HT1080 (cell line): ENCODE data around the gene SLCO6A1. TPM values are rescaled to one million over a fixed set of nuclear protein-coding genes. Genes with fewer than 3 reads are reported as not detected.
A peak's percentile ranks its signal among the peaks of the same experiment; 100 is the strongest.

Source experiments
- DNase-seq: peaks from one replicate; pipeline ENCODE4 v3.0.0-alpha.2; 2015; ENCODE audit warnings: low read depth
- total RNA-seq: library from RNA; depleted of rRNA; stranded (reverse); fragments of >200 nt; shearing (Covaris generic); gene quantifications from 2 replicates; pipeline ENCODE4 v1.2.3, GENCODE V29; 2014; rRNA removed

Gene SLCO6A1
- total RNA-seq, 1 experiment from 2014 or later = not detected

DNA sequence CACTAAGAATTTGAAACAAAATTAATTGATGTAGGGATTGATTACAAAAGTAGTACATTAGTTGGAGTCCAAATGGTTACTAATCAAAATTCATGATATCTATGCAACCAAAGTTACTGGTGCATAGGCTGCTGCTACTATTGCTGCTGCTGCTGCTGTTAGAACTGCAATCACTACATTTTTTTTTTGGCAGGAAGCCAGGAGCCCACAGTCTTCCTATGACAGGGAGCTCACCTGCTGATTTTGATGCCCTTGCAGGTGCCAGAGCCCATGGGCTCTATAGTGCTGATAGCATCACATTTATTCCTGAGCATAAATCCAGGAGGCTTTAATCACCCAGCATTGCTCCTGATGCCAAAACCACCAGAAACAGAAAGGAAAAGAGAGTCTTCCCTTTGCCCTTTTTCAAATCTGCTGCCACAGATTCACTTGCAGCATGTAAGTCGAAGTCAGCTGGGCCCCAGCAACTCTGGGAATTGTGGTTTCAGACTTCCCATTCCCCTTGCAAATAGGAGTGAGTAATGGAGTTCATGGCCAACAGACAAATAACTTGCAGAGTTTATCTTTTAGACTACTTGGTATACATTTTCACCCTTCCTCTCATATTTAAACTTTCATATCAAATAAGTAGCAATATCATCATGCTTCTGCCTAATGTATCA, 17.6 kb downstream of the SLCO6A1 start:
- DNase-seq = peak; percentile 70

DNA sequence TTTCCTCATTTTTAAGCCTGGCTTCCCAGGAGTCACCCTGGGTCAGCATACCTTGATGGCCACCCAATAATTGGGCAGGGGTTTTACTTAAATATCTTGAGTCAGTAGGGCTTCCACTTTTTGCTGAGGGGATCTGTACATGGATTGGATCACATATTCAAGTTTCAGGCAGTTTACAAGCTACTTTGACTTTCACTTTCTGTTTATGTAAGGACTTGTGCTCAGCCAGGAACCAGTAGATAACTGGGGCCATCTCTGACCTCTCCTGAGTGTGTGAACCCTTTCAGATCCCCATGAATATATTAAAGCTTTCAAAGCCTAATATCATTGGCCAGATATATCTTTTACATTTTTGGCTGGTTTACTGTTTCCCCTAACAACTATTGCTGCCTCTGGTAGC, 45.1 kb downstream of the SLCO6A1 start:
- peak; percentile 30 for DNase-seq

DNA sequence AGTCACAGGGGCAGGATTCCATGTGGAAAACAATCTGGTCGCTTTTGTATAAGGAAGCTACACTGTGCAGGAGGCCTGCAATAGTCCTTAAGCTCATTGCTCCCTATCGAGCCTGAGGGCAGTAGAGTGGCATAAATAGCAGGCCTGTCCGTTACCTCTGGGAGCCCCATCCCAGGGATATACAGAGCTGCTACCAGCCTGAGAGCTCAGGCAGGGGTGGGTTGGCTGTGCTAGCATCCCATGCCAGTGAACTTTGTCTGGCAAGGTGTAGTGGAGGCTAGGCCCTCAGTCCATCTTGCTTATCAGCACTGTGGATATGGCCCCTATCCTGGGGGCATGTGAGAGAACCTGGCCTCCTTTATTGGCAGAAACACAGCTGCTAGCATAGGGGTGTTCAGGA, 47.7 kb downstream of the SLCO6A1 start:
- DNase-seq = no peak

- peak; percentile 48 for DNase-seq
These were observed 48.3 kb downstream of the SLCO6A1 start for GRCh38 chr5:102450313-102450990.

- no peak for DNase-seq
These were observed 65.3 kb downstream of the SLCO6A1 start for GRCh38 chr5:102433473-102433872.

GRCh38 chr5:102421647-102422046, 77.2 kb downstream of the SLCO6A1 start:
- DNase-seq = peak; percentile 32

DNA sequence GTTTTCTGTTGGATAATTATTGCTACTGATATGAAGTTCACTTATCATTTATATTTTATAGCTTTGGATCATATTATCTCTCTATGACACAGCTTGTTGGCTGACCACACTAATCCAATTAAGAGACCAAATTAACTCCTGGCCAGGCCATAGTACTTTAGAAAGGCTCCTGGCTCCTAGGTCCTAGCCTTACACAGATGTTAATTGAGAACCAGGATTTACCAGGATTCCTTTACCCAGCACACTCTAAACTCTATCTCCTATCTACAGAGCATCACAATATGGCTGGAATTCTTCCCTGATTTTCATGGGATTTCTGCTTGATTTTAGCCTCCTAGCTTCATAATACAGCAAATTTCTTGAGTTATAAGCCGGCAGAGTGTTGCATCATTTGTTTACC, 80.3 kb downstream of the SLCO6A1 start:
- no peak for DNase-seq

DNA sequence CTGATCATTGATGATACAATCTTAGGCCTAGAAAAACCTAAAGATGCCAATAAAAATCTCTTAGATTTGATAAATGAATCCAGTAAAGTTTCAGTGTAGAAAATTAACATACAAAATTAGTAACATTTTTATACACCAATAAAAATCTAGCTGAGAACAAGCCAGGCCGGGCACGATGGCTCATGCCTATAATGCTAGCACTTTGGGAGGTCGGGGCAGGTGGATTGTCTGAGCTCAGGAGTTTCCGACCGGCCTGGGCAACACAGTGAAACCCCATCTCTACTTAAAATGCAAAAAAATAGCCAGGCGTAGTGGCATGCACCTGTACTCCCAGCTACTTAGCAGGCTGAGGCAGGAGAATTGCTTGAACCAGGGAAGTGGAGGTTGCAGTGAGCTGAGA, 84.4 kb downstream of the SLCO6A1 start:
- no peak for DNase-seq

DNA sequence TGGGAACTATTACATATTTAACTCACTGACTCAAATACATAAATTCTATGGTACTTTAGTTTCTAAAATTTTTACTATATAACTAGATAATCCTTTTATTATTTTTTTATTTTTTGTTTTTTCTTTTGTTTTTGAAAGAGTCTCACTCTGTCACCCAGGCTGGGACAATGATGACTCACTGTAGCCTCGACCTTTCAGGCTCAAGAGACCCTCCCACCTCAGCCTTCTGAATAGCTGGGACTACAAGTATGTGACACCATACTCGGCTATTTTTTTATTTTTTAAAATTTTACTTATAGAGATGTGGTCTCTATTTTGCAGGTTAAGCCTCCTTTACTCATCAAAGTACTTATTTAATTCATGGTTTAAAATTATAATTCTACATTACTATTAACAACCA, 110.6 kb downstream of the SLCO6A1 start:
- DNase-seq = no peak

GRCh38 chr5:102385365-102385764, 113.4 kb downstream of the SLCO6A1 start:
- DNase-seq = no peak

DNA sequence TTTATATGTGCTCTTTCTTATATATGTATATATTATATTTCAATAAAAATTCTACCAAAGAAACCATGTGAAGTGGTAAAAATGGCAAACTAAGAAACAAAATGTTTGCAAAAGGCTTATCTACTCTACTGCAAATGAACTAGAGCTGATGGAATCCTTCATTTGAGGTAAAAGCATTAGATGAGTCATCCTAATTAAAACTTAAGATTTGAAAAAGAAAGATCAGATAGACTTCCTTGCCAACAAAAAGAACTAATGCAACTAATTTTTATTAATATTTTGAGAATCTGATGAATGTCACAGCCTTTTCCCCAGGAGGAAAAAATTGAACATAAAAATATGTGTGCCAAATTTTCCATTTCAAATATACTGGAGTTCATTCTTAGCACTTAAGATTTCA, 118.6 kb downstream of the SLCO6A1 start:
- no peak for DNase-seq

- DNase-seq = no peak
These were observed 122.9 kb downstream of the SLCO6A1 start for GRCh38 chr5:102375876-102376275.

DNA sequence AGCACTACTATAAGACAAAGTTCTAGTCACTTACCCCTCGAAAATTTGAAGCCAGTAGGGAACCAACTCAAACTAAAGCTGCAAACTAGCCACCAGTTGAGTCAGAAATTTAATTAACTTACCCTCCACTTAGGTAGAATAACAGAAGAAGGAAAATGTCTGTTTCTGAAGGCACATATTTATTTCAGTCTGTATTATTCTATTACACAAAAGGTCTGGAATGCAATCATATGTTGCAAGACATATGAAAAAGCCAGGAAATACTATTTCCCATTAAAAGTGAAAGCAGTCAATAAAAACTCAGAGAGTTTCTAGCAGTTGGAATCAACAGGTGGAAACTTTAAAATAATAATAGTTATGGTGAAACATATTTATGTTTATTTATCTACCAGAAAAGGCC, 123.5 kb downstream of the SLCO6A1 start:
- no peak for DNase-seq

DNA sequence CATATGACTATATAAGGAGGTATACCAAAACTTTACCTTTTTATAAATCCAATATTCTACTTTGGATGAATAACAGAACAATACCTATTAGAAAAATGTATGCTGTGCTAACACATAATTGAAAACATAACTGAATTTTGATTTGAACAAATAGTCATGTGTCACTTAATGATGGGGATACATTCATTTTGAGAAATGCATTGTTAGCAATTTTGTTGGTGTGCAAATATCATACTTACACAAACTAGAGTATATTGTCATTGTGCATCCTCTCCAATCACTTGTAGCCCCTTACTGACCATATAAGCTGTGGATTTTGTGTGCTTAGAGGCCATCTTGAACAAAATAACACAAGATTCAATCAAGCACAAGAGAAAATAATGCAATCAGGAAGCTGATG, 130.4 kb downstream of the SLCO6A1 start:
- no peak for DNase-seq

DNA sequence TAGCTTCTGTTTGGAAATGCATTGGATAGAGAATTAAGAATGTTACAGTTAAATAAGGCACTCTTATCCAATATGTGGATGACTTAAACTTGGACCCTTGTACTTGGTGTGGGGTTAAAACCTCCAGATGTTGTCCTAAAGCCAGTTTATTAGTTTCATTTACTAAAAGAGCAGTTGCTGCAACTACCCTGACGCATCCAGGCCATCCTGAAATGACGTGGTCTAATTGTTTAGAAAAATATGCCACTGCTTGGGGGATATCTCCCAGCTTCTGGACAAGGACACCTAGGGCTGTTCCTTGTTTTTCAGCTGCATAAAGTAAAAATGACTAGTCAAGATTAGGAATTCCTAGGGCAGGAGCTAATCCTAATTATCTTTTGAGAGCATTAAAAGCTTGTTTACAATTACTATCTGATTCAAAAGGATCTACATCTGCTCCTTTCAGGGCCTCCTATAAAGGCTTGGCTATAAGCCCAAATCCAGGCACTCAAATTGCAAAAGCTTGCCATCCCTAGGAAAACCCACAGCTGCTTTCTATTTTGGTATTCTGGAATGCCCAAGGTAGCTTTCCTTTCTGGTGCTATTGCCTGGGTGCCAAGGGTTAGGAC, 157.0 kb downstream of the SLCO6A1 start:
- no peak for DNase-seq

DNA sequence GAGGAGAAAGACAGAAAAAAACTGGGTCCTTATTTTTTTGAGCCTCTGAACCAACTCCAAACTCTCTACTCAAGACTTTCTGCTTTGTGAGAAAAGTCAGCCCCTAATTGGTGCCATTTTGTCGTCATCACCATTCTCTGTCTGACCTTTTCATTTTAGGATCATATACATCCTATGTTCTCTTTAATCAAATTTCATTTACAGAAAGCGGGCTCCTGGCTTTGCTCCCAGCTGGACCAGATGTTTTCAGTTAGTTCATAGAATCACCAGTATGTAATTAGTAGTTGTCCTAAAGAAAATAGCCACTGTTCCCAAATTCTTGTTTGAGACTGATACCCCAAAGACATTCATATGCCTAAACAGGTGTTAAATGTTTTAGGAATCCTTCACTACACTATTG, 174.1 kb downstream of the SLCO6A1 start:
- no peak for DNase-seq

Other genes with a start within 250 kb of the SLCO6A1 start
- gene SLCO4C1, start 202.7 kb downstream of the SLCO6A1 start, total RNA-seq = 0.02 TPM in 1 of 2 replicates, not detected in the other